ENCODE data around the gene LYRM9. TPM values are rescaled to one million over a fixed set of nuclear protein-coding genes. Genes with fewer than 3 reads are reported as not detected.

The LYRM9 gene
- total and polyA plus RNA-seq, 2 of the 8 experiments (the other 6 are each of a cell fraction or from before 2014, with no cell fraction given), result 4.3 to 5.2 TPM

DNA sequence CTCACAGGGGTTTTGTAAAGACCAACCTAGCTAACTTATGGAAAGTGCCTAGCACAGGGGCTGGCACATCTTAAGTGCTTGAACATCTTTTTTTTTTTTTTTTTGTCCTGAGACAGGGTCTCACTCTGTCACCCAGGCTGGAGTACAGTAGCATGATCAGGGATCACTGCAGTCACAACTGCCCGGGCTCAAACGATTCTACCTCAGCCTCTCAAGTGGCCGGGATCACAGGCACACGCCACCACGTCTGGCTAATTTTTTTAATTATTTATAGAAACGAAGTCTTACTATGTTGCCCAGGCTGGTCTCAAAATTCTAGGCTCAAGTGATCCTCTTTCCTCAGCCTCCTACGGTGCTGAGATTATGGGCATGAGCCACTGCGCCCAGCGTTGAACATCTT, 1.3 kb downstream of the LYRM9 start (continued):
- TF ChIP-seq, protein P1, sequence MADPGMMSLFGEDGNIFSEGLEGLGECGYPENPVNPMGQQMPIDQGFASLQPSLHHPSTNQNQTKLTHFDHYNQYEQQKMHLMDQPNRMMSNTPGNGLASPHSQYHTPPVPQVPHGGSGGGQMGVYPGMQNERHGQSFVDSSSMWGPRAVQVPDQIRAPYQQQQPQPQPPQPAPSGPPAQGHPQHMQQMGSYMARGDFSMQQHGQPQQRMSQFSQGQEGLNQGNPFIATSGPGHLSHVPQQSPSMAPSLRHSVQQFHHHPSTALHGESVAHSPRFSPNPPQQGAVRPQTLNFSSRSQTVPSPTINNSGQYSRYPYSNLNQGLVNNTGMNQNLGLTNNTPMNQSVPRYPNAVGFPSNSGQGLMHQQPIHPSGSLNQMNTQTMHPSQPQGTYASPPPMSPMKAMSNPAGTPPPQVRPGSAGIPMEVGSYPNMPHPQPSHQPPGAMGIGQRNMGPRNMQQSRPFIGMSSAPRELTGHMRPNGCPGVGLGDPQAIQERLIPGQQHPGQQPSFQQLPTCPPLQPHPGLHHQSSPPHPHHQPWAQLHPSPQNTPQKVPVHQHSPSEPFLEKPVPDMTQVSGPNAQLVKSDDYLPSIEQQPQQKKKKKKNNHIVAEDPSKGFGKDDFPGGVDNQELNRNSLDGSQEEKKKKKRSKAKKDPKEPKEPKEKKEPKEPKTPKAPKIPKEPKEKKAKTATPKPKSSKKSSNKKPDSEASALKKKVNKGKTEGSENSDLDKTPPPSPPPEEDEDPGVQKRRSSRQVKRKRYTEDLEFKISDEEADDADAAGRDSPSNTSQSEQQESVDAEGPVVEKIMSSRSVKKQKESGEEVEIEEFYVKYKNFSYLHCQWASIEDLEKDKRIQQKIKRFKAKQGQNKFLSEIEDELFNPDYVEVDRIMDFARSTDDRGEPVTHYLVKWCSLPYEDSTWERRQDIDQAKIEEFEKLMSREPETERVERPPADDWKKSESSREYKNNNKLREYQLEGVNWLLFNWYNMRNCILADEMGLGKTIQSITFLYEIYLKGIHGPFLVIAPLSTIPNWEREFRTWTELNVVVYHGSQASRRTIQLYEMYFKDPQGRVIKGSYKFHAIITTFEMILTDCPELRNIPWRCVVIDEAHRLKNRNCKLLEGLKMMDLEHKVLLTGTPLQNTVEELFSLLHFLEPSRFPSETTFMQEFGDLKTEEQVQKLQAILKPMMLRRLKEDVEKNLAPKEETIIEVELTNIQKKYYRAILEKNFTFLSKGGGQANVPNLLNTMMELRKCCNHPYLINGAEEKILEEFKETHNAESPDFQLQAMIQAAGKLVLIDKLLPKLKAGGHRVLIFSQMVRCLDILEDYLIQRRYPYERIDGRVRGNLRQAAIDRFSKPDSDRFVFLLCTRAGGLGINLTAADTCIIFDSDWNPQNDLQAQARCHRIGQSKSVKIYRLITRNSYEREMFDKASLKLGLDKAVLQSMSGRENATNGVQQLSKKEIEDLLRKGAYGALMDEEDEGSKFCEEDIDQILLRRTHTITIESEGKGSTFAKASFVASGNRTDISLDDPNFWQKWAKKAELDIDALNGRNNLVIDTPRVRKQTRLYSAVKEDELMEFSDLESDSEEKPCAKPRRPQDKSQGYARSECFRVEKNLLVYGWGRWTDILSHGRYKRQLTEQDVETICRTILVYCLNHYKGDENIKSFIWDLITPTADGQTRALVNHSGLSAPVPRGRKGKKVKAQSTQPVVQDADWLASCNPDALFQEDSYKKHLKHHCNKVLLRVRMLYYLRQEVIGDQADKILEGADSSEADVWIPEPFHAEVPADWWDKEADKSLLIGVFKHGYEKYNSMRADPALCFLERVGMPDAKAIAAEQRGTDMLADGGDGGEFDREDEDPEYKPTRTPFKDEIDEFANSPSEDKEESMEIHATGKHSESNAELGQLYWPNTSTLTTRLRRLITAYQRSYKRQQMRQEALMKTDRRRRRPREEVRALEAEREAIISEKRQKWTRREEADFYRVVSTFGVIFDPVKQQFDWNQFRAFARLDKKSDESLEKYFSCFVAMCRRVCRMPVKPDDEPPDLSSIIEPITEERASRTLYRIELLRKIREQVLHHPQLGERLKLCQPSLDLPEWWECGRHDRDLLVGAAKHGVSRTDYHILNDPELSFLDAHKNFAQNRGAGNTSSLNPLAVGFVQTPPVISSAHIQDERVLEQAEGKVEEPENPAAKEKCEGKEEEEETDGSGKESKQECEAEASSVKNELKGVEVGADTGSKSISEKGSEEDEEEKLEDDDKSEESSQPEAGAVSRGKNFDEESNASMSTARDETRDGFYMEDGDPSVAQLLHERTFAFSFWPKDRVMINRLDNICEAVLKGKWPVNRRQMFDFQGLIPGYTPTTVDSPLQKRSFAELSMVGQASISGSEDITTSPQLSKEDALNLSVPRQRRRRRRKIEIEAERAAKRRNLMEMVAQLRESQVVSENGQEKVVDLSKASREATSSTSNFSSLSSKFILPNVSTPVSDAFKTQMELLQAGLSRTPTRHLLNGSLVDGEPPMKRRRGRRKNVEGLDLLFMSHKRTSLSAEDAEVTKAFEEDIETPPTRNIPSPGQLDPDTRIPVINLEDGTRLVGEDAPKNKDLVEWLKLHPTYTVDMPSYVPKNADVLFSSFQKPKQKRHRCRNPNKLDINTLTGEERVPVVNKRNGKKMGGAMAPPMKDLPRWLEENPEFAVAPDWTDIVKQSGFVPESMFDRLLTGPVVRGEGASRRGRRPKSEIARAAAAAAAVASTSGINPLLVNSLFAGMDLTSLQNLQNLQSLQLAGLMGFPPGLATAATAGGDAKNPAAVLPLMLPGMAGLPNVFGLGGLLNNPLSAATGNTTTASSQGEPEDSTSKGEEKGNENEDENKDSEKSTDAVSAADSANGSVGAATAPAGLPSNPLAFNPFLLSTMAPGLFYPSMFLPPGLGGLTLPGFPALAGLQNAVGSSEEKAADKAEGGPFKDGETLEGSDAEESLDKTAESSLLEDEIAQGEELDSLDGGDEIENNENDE (IDR thresholded peaks at IDR 0.05; ENCODE audit: insufficient replicate concordance, low read length), result no peak
- TF ChIP-seq KDM1A (IDR thresholded peaks at IDR 0.05; ENCODE audit: borderline replicate concordance, low read length) (no peak), RFX5 (IDR thresholded peaks at IDR 0.05; ENCODE audit: borderline replicate concordance, low read depth, low read length) (no peak), CBX5 (IDR thresholded peaks at IDR 0.05; ENCODE audit: low read depth, low read length) (no peak), NRF1 (IDR thresholded peaks at IDR 0.05; ENCODE audit: low read depth, low read length) (no peak), POLR2AphosphoS5 (IDR thresholded peaks at IDR 0.05; ENCODE audit: low read depth, low read length) (no peak), POLR2A (IDR thresholded peaks at IDR 0.05; ENCODE audit: control extremely low read depth in 1 of 2, low read depth in 2 of 2, low read length in 2 of 2) (no peak), JUND (IDR thresholded peaks at IDR 0.05; ENCODE audit: low read length) (no peak), JUN (IDR thresholded peaks at IDR 0.05; ENCODE audit: low read depth, low read length) (no peak), SP2 (IDR thresholded peaks at IDR 0.05; ENCODE audit: low read length) (no peak), EP300 (IDR thresholded peaks at IDR 0.05; ENCODE audit: borderline replicate concordance in 1 of 2, low read depth in 2 of 2, low read length in 2 of 2) (no peak)
- TF ChIP-seq, protein P2, sequence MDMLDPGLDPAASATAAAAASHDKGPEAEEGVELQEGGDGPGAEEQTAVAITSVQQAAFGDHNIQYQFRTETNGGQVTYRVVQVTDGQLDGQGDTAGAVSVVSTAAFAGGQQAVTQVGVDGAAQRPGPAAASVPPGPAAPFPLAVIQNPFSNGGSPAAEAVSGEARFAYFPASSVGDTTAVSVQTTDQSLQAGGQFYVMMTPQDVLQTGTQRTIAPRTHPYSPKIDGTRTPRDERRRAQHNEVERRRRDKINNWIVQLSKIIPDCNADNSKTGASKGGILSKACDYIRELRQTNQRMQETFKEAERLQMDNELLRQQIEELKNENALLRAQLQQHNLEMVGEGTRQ (IDR thresholded peaks at IDR 0.05; ENCODE audit: low read length), result no peak

All from H1 (cell line).